ENCODE results near the gene CNTRL.
"Not testable (repeated sequence)": the region's sequence is repeated elsewhere in the genome, so short reads cannot be mapped to it uniquely, and the experiment has no call there.

CNTRL gene

GRCh38 chr9:121168052-121168451, 93.3 kb downstream of the CNTRL start:
- Histone ChIP-seq H3K27me3 (ENCODE audit: insufficient read depth, insufficient read length) (no peaks in the 10 kb centered on the region), H3K9ac (ENCODE audit: insufficient read length, low read depth) (no peak overlapping the region), H3K9me3 (ENCODE audit: insufficient read depth, low read length) (no peaks in the 10 kb centered on the region), H3K4me1 (ENCODE audit: insufficient read depth, insufficient read length) (no peaks in the 10 kb centered on the region), H3K4me3 (ENCODE audit: insufficient read length, low read depth) (no peak overlapping the region), H3K36me3 (ENCODE audit: insufficient read depth, insufficient read length, low read length) (peaks cover 23% of the 10 kb centered on the region)
- DNase-seq (ENCODE audit: low read depth, low spot score), result no peak
- TF ChIP-seq ZNF274 (IDR thresholded peaks at IDR 0.05; ENCODE audit: low read depth, low read length) (no peak), YY1 (IDR thresholded peaks at IDR 0.05; ENCODE audit: insufficient read depth, insufficient read length) (no peak), SUZ12 (IDR thresholded peaks at IDR 0.05; ENCODE audit: extremely low read depth, insufficient read depth, insufficient read length) (no peak)

- Histone ChIP-seq H3K4me1 (ENCODE audit: insufficient read depth, insufficient read length) (no peaks in the 10 kb centered on the region), H3K4me3 (ENCODE audit: insufficient read length, low read depth) (no peak overlapping the region), H3K9me3 (ENCODE audit: insufficient read depth, low read length) (no peaks in the 10 kb centered on the region), H3K9ac (ENCODE audit: insufficient read length, low read depth) (no peak overlapping the region), H3K36me3 (ENCODE audit: insufficient read depth, insufficient read length, low read length) (peaks cover 28% of the 10 kb centered on the region), H3K27me3 (ENCODE audit: insufficient read depth, insufficient read length) (no peaks in the 10 kb centered on the region)
- no peak for TF ChIP-seq ZNF274 (IDR thresholded peaks at IDR 0.05; ENCODE audit: low read depth, low read length)
- no peak for TF ChIP-seq SUZ12 (IDR thresholded peaks at IDR 0.05; ENCODE audit: extremely low read depth, insufficient read depth, insufficient read length)
- no peak for TF ChIP-seq YY1 (IDR thresholded peaks at IDR 0.05; ENCODE audit: insufficient read depth, insufficient read length)
- no peak for DNase-seq (ENCODE audit: low read depth, low spot score)
These were observed 94.4 kb downstream of the CNTRL start for GRCh38 chr9:121169094-121169601.

- no peak overlapping the region for H3K4me3 ChIP-seq (ENCODE audit: insufficient read length, low read depth)
- no peak overlapping the region for H3K9ac ChIP-seq (ENCODE audit: insufficient read length, low read depth)
- H3K27me3 ChIP-seq (ENCODE audit: insufficient read depth, insufficient read length), result no peaks in the 10 kb centered on the region
- TF ChIP-seq ZNF274 (IDR thresholded peaks at IDR 0.05; ENCODE audit: low read depth, low read length) (no peak), YY1 (IDR thresholded peaks at IDR 0.05; ENCODE audit: insufficient read depth, insufficient read length) (no peak), SUZ12 (IDR thresholded peaks at IDR 0.05; ENCODE audit: extremely low read depth, insufficient read depth, insufficient read length) (no peak)
- no peak for DNase-seq (ENCODE audit: low read depth, low spot score)
- H3K9me3 ChIP-seq (ENCODE audit: insufficient read depth, low read length), result no peaks in the 10 kb centered on the region
- peaks cover 28% of the 10 kb centered on the region for H3K36me3 ChIP-seq (ENCODE audit: insufficient read depth, insufficient read length, low read length)
- no peaks in the 10 kb centered on the region for H3K4me1 ChIP-seq (ENCODE audit: insufficient read depth, insufficient read length)
These were observed 96.5 kb downstream of the CNTRL start for GRCh38 chr9:121171236-121171635.

GRCh38 chr9:121172726-121173487, 98.2 kb downstream of the CNTRL start:
- no peak overlapping the region for H3K9ac ChIP-seq (ENCODE audit: insufficient read length, low read depth)
- TF ChIP-seq ZNF274 (IDR thresholded peaks at IDR 0.05; ENCODE audit: low read depth, low read length) (no peak), YY1 (IDR thresholded peaks at IDR 0.05; ENCODE audit: insufficient read depth, insufficient read length) (no peak), SUZ12 (IDR thresholded peaks at IDR 0.05; ENCODE audit: extremely low read depth, insufficient read depth, insufficient read length) (no peak)

GRCh38 chr9:121173501-121173900, 98.7 kb downstream of the CNTRL start:
- TF ChIP-seq YY1 (IDR thresholded peaks at IDR 0.05; ENCODE audit: insufficient read depth, insufficient read length), result no peak
- no peak for TF ChIP-seq ZNF274 (IDR thresholded peaks at IDR 0.05; ENCODE audit: low read depth, low read length)
- no peak for TF ChIP-seq SUZ12 (IDR thresholded peaks at IDR 0.05; ENCODE audit: extremely low read depth, insufficient read depth, insufficient read length)
- Histone ChIP-seq H3K27me3 (ENCODE audit: insufficient read depth, insufficient read length) (no peaks in the 10 kb centered on the region), H3K9me3 (ENCODE audit: insufficient read depth, low read length) (no peaks in the 10 kb centered on the region), H3K4me1 (ENCODE audit: insufficient read depth, insufficient read length) (no peaks in the 10 kb centered on the region), H3K4me3 (ENCODE audit: insufficient read length, low read depth) (no peak overlapping the region), H3K9ac (ENCODE audit: insufficient read length, low read depth) (no peak overlapping the region), H3K36me3 (ENCODE audit: insufficient read depth, insufficient read length, low read length) (peaks cover 23% of the 10 kb centered on the region)
- DNase-seq (ENCODE audit: low read depth, low spot score), result no peak

More at GRCh38 chr9:121172726-121173487, 98.2 kb downstream of the CNTRL start:
- H3K27me3 ChIP-seq (ENCODE audit: insufficient read depth, insufficient read length), result no peaks in the 10 kb centered on the region
- H3K9me3 ChIP-seq (ENCODE audit: insufficient read depth, low read length), result no peaks in the 10 kb centered on the region
- DNase-seq (ENCODE audit: low read depth, low spot score), result no peak
- no peak overlapping the region for H3K4me3 ChIP-seq (ENCODE audit: insufficient read length, low read depth)
- H3K4me1 ChIP-seq (ENCODE audit: insufficient read depth, insufficient read length), result no peaks in the 10 kb centered on the region
- peaks cover 22% of the 10 kb centered on the region for H3K36me3 ChIP-seq (ENCODE audit: insufficient read depth, insufficient read length, low read length)

- H3K9me3 ChIP-seq (ENCODE audit: insufficient read depth, low read length), result no peaks in the 10 kb centered on the region
- peaks cover 47% of the 10 kb centered on the region for H3K36me3 ChIP-seq (ENCODE audit: insufficient read depth, insufficient read length, low read length)
- no peak overlapping the region for H3K9ac ChIP-seq (ENCODE audit: insufficient read length, low read depth)
- no peak overlapping the region for H3K4me3 ChIP-seq (ENCODE audit: insufficient read length, low read depth)
- TF ChIP-seq ZNF274 (IDR thresholded peaks at IDR 0.05; ENCODE audit: low read depth, low read length) (no peak), YY1 (IDR thresholded peaks at IDR 0.05; ENCODE audit: insufficient read depth, insufficient read length) (no peak), SUZ12 (IDR thresholded peaks at IDR 0.05; ENCODE audit: extremely low read depth, insufficient read depth, insufficient read length) (no peak)
- no peaks in the 10 kb centered on the region for H3K27me3 ChIP-seq (ENCODE audit: insufficient read depth, insufficient read length)
- H3K4me1 ChIP-seq (ENCODE audit: insufficient read depth, insufficient read length), result no peaks in the 10 kb centered on the region
- no peak for DNase-seq (ENCODE audit: low read depth, low spot score)
These were observed 104.1 kb downstream of the CNTRL start for GRCh38 chr9:121178676-121179372.

GRCh38 chr9:121179373-121179721, 104.6 kb downstream of the CNTRL start:
- not testable (repeated sequence) for H3K4me3 ChIP-seq (ENCODE audit: insufficient read length, low read depth); H3K9me3 ChIP-seq (ENCODE audit: insufficient read depth, low read length); H3K4me1 ChIP-seq (ENCODE audit: insufficient read depth, insufficient read length); H3K9ac ChIP-seq (ENCODE audit: insufficient read length, low read depth); H3K27me3 ChIP-seq (ENCODE audit: insufficient read depth, insufficient read length); DNase-seq (ENCODE audit: low read depth, low spot score)
- peaks cover 46% of the 10 kb centered on the region for H3K36me3 ChIP-seq (ENCODE audit: insufficient read depth, insufficient read length, low read length)
